PC-9 (cell line): ENCODE results near the gene TREML4. TPM values are rescaled to one million over a fixed set of nuclear protein-coding genes. Genes with fewer than 3 reads are reported as not detected.

Source experiments
- BruUV-seq: library from RNA; stranded (reverse); fragments of 400-500 nt; replicated peaks from 2 replicates; lab custom pipeline; 2021; lab: Mats Ljungman, UMichigan
- CTCF ChIA-PET: fragments of 300-600 bp; sonication (Branson Sonifier 250); formaldehyde crosslinking; loops from one replicate; lab custom pipeline; 2022; ENCODE audit warnings: antibody characterized with exemption; lab: Charles Lee
- POLR2A ChIA-PET: fragments of 300-600 bp; sonication (Branson Sonifier 250); formaldehyde crosslinking; loops from one replicate; lab custom pipeline; 2022; ENCODE audit warnings: antibody characterized with exemption; ENCODE audit not compliant: unreplicated experiment; lab: Charles Lee
- DNase-seq, 2 experiments: peaks; one replicate each; pipeline versions ENCODE4 v3.0.0 to v3.0.0-alpha.2; 2015 to 2022; ENCODE audit warnings: mixed read lengths in 1 of 2
- H2AFZ ChIP-seq: fragments of 200-600 bp; sonication (generic); 2 replicates; pipeline ENCODE4 v1.8.1; 2017; ENCODE audit warnings: antibody characterized with exemption
- H3F3A ChIP-seq: fragments of 200-600 bp; sonication (generic); 2 replicates; pipeline ENCODE4 v1.8.1; 2017; ENCODE audit warnings: antibody characterized with exemption, mild to moderate bottlenecking, low read depth; ENCODE audit not compliant: insufficient read depth
- H3K27ac ChIP-seq: fragments of 200-600 bp; sonication (generic); 2 replicates; pipeline ENCODE4 v1.6.1; 2016; ENCODE audit warnings: mixed run types
- H3K27me3 ChIP-seq: fragments of 200-600 bp; sonication (generic); 2 replicates; pipeline ENCODE4 v1.6.1; 2016; ENCODE audit warnings: low read depth, mixed run types; ENCODE audit not compliant: insufficient read depth
- H3K36me3 ChIP-seq: fragments of 200-600 bp; sonication (generic); 2 replicates; pipeline ENCODE4 v1.6.1; 2016; ENCODE audit warnings: low read depth, mixed run types
- H3K4me1 ChIP-seq: fragments of 200-600 bp; sonication (generic); replicated peaks from 2 replicates; pipeline ENCODE4 v1.6.1; 2016; ENCODE audit warnings: mixed run types; ENCODE audit not compliant: insufficient read depth
- H3K4me2 ChIP-seq: fragments of 200-600 bp; sonication (generic); 2 replicates; pipeline ENCODE4 v1.6.1; 2017; ENCODE audit warnings: mixed run types
- H3K4me3 ChIP-seq: fragments of 200-600 bp; sonication (generic); 2 replicates; pipeline ENCODE4 v1.6.1; 2016; ENCODE audit warnings: mixed run types
- H3K79me2 ChIP-seq: fragments of 200-600 bp; sonication (generic); 2 replicates; pipeline ENCODE4 v1.6.1; 2017; ENCODE audit warnings: low read depth, mixed run types
- H3K9me2 ChIP-seq: fragments of 200-600 bp; sonication (generic); 2 replicates; pipeline ENCODE4 v1.8.1; 2017; ENCODE audit warnings: mild to moderate bottlenecking; ENCODE audit not compliant: insufficient read depth
- H3K9me3 ChIP-seq: fragments of 200-600 bp; sonication (generic); 2 replicates; pipeline ENCODE4 v1.8.1; 2016; ENCODE audit warnings: low read depth; ENCODE audit not compliant: insufficient read depth
- H4K20me1 ChIP-seq: fragments of 200-600 bp; sonication (generic); 2 replicates; pipeline ENCODE4 v1.8.1; 2017; ENCODE audit not compliant: insufficient read depth
- CTCF ChIP-seq: fragments of 200-600 bp; sonication (generic); conservative IDR thresholded peaks from 2 replicates; pipeline ENCODE4 v1.6.1; 2017; ENCODE audit warnings: mixed run types, antibody characterized with exemption, mild to moderate bottlenecking, moderate library complexity
- EZH2 ChIP-seq: fragments of 200-600 bp; sonication (generic); IDR thresholded peaks from 2 replicates; pipeline ENCODE4 v1.8.0; 2017; ENCODE audit warnings: antibody characterized with exemption, low read depth
- intact Hi-C: fragments of 100-400 bp; cut with micrococcal nuclease; formaldehyde crosslinking; loops from one replicate; pipeline ENCODE4 v1.10.0; 2022; ENCODE audit not compliant: unreplicated experiment
- total RNA-seq: library from RNA; stranded (reverse); gene quantifications from 2 replicates; pipeline ENCODE4 v1.2.3, GENCODE V29; 2021

TREML4 gene
- total RNA-seq, 1 experiment from 2014 or later = not detected

- intact Hi-C loops = no loop called here
- no TSS peak for BruUV-seq
- DNase-seq = no peak
- Histone ChIP-seq H2AFZ (no peak overlapping the region), H3K27ac (no peak overlapping the region), H3K4me2 (no peak overlapping the region), H3K4me3 (no peak overlapping the region), H3K9me3 (no peaks in the 10 kb centered on the region), H3K9me2 (no peaks in the 10 kb centered on the region), H3K4me1 (0 out of 2 replicates have a peak, but pooled peaks cover 3% of the 10 kb centered on the region), H4K20me1 (no peaks in the 10 kb centered on the region), H3K36me3 (no peaks in the 10 kb centered on the region), H3K79me2 (no peaks in the 10 kb centered on the region), H3F3A (no peaks in the 10 kb centered on the region), H3K27me3 (0 out of 2 replicates have a peak, but pooled peaks cover 9% of the 10 kb centered on the region)
- ChIA-PET CTCF (no interaction called here), POLR2A (no interaction called here)
- TF ChIP-seq CTCF = no peak
- TF ChIP-seq EZH2 = no peak
Observed at GRCh38 chr6:41229721-41230120, 1.6 kb downstream of the TREML4 start.

GRCh38 chr6:41231246-41231645, 3.1 kb downstream of the TREML4 start:
- peaks cover 13% of the 10 kb centered on the region for H3K27me3 ChIP-seq
- ChIA-PET POLR2A (no interaction called here), CTCF (no interaction called here)
- no peak overlapping the region for H2AFZ ChIP-seq
- H4K20me1 ChIP-seq = no peaks in the 10 kb centered on the region
- H3K4me2 ChIP-seq = no peak overlapping the region
- no peaks in the 10 kb centered on the region for H3K9me2 ChIP-seq
- H3F3A ChIP-seq = no peaks in the 10 kb centered on the region
- H3K9me3 ChIP-seq = no peaks in the 10 kb centered on the region
- no peak for DNase-seq
- H3K4me3 ChIP-seq = no peak overlapping the region
- no peak overlapping the region for H3K27ac ChIP-seq
- no peaks in the 10 kb centered on the region for H3K79me2 ChIP-seq
- no peaks in the 10 kb centered on the region for H3K36me3 ChIP-seq
- TF ChIP-seq EZH2 (no peak), CTCF (no peak)
- intact Hi-C loops = no loop called here
- 0 out of 2 replicates have a peak, but pooled peaks cover 3% of the 10 kb centered on the region for H3K4me1 ChIP-seq
- BruUV-seq = no TSS peak

- Histone ChIP-seq H3K9me3 (no peaks in the 10 kb centered on the region), H3K4me1 (no peaks in the 10 kb centered on the region), H3K4me3 (no peak overlapping the region), H3F3A (no peaks in the 10 kb centered on the region), H3K27ac (no peak overlapping the region), H3K79me2 (no peaks in the 10 kb centered on the region), H2AFZ (no peak overlapping the region), H4K20me1 (no peaks in the 10 kb centered on the region), H3K27me3 (peaks cover 22% of the 10 kb centered on the region), H3K9me2 (no peaks in the 10 kb centered on the region), H3K4me2 (no peak overlapping the region), H3K36me3 (no peaks in the 10 kb centered on the region)
- TF ChIP-seq EZH2 (no peak), CTCF (no peak)
- DNase-seq = no peak
- intact Hi-C loops = no loop called here
- no TSS peak for BruUV-seq
- CTCF ChIA-PET = interaction anchor here (0.5 kb wide), 1 partner anchor 27 kb away, joined by 3 read pairs; no protein-coding TSS in a partner anchor
- POLR2A ChIA-PET = interaction anchor here (0.6 kb wide), 1 partner anchor 1342 kb away, joined by 3 read pairs; no protein-coding TSS in a partner anchor
Observed at GRCh38 chr6:41232667-41233066, 4.5 kb downstream of the TREML4 start.
